OCI-LY3 (cell line): ENCODE measurements around the gene ZNF143.

Experiments
- CTCF ChIP-seq: fragments of 200-600, 300-600 bp; sonication (generic); IDR thresholded peaks from 2 replicates; pipeline ENCODE4 v1.5.1; 2014; ENCODE audit warnings: antibody characterized with exemption, low read length, low read depth
- EZH2phosphoT487 ChIP-seq: fragments of 200-600 bp; shearing (Covaris generic); IDR thresholded peaks from 2 replicates; pipeline ENCODE4 v1.6.1; 2018; ENCODE audit warnings: antibody characterized with exemption, mixed run types, low read depth

- TF ChIP-seq CTCF (no peak), EZH2phosphoT487 (no peak)
Observed at GRCh38 chr11:9574622-9575259, 113.9 kb downstream of the ZNF143 start.
